Erythroblast (primary cell): ENCODE results near the gene LRP3.
"Not testable (repeated sequence)": the region's sequence is repeated elsewhere in the genome, so short reads cannot be mapped to it uniquely, and the experiment has no call there.

Source experiments
- DNase-seq, 2 experiments: peaks; one replicate each; lab custom pipeline; 2025; lab: John Stamatoyannopoulos, UW
- GATA1 ChIP-seq: IDR thresholded peaks from 2 replicates; pipeline ENCODE4 v1.6.1; 2011; ENCODE audit warnings: low read depth, mild to moderate bottlenecking, control low read depth, low read length, moderate library complexity
- POLR2A ChIP-seq: IDR thresholded peaks from 2 replicates; pipeline ENCODE4 v1.6.1; 2011; ENCODE audit warnings: mild to moderate bottlenecking, low read length

Gene LRP3

GRCh38 chr19:33211794-33212435 is 17.8 kb downstream of the LRP3 start:
- TF ChIP-seq POLR2A, result no peak
- TF ChIP-seq GATA1, result no peak
- no peak for DNase-seq

GRCh38 chr19:33212436-33213172 is 18.5 kb downstream of the LRP3 start:
- DNase-seq, result no peak
- TF ChIP-seq GATA1 (no peak), POLR2A (no peak)

DNA sequence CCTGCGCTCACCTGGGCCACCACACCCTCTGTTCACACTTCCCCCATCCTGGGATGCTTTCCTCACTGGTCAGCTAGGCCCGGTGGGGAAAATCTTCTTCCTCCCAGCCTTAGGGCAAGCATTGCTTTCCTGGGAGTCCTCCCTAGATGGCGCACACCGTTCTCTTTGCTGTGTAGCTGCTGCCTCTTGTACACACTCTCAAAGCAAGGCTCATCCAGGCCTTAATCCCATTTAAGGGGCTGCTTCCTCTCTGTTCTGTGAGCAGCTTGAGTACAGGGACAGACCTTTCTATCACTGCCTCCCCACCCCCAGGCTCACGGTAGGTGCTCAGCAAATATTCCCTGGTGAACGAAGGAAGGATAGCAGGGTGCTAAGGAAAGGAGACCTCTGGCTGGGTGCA is 20.5 kb downstream of the LRP3 start:
- TF ChIP-seq POLR2A (no peak), GATA1 (no peak)
- DNase-seq, result no peak

- DNase-seq, result no peak
- TF ChIP-seq GATA1 (no peak), POLR2A (no peak)
Measured at GRCh38 chr19:33215438-33216197, 21.5 kb downstream of the LRP3 start.

DNA sequence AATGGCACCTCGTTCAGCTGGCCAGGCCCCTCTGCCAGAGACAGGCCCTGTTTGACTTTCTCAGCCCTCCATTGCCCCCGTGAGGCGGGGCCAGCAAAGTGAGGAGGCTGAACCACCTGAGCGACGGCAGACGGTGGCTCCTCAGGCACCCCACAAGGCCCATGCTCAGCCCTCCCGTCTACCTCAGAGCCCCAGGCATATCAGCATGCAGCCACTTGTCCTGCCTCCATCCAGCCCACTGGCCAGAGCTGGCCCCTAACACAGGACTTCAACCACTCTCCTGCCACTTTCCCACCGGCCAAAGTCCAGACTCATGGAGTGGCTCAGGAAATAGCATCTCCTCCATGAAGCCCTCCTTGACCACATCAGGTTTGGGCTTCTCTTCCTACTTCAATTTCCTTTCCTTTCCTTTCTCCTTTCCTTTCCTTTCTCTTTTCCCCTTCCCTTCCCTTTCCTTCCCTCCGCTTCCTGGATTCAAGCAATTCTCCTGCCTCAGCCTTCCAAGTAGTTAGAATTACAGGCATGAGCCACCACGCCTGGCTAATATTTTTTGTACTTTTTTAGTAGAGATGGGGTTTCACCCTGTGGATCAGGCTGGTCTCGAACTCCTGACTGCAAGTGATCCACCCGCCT is 22.2 kb downstream of the LRP3 start:
- DNase-seq, result no peak
- no peak for TF ChIP-seq GATA1

- TF ChIP-seq POLR2A (no peak), GATA1 (no peak)
- no peak for DNase-seq
Measured at GRCh38 chr19:33217881-33218280, 23.8 kb downstream of the LRP3 start.

- TF ChIP-seq GATA1 (no peak), POLR2A (no peak)
- no peak for DNase-seq
Measured at GRCh38 chr19:33219261-33219815, 25.2 kb downstream of the LRP3 start.

DNA sequence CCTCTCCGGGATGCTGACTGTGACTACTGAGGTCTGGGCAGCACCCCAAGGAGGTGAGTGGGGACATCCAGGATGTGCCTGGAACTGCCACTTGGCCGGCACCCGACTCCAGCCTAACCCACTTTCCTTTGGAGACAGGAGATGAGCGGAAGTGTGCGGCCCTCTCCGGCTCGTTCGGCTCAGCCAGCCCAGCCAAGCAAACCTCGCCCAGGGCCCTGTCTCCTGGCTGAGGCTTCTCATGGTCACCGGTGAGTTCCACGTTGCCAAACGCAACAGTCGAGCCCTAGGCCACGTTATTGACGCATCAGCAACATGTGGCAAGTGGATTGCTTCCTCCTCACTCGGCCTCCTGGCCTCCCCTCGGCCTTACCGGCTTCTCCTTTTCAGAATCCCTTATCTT is 26.0 kb downstream of the LRP3 start:
- no peak for DNase-seq
- TF ChIP-seq POLR2A, result no peak
- TF ChIP-seq GATA1, result no peak

GRCh38 chr19:33220735-33221134 is 26.6 kb downstream of the LRP3 start:
- TF ChIP-seq GATA1, result no peak
- TF ChIP-seq POLR2A, result no peak
- DNase-seq, result no peak

GRCh38 chr19:33221638-33222037 is 27.5 kb downstream of the LRP3 start:
- no peak for DNase-seq
- TF ChIP-seq POLR2A, result no peak
- no peak for TF ChIP-seq GATA1

DNA sequence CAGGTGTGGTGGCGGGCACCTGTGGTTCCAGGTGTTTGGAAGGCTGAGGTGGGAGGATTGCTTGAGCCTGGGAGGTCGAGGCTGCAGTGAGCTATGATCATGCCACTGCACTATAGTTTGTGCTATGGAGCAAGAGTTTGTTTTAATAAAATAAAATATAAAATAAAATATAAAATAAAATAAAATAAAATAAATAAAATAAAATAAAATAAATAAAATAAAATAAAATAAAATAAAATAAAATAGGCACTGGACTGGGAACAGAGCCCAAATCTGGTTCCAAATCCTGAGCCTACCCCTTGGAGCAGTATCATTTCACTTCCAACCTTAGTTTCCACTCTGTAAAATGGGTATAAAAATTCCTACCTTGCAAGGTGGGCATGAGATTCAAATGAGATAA is 28.1 kb downstream of the LRP3 start:
- not testable (repeated sequence) for DNase-seq

DNA sequence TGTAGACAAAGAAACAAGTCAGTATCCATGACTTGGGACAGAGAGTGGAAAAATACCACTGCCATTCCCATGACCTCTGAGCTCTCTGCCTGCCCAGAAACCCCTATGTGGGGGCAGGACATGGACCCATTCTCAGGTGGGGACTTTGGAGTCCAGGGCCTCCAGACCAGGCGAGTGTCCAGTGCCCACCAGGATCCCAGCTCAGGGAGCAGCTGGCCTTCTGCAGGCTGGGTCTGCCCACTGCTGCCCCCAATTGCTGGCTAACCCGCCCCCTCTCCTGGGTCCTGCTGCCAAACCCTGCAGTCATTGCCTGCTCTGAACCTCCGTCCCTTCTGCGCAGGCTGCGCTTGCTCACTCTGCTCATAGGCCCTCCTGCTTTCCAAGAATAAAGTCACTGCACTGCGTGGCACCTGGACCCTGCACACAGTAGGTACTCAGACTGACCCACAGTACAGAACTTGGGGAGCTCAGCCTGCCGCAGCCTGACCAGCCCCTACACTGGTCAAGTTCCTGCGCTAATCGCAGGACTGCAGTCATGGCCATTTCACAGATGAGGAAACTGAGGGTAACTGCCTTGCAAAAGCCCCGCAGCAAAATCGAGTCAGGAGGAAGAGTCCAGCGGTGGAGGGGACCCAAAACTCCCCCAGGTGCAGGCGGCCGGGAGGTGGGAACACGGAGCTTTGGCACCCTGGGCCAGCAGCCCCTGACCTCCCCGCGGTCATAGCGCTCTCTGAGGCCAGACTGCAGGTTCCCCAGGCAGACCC is 30.7 kb downstream of the LRP3 start:
- TF ChIP-seq GATA1, result no peak
- no peak for DNase-seq

DNA sequence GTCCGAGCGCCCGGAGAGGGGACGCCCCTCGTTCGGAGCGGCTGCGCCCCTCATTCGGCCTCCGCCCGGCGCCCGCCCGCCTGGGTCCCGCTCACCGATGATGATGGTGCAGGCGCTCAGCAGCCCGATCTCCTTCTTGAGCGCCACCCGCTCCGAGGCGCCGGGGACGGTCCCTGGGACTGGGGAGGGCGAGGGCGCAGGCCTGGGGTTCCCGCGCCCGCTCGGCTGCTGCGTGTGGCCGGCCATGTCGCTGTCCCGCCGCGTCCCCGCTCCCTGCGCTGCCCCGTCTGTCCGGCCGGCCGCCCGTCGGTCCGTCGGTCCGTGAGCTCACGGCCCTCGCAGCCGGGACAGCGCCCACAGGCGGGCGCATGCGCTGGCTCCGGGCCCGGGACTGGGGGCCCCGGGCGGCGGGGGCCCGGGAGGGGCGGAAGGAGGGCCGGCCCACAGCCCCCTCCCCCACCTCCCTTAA is 31.4 kb downstream of the LRP3 start, which contains the start of gene SLC7A10:
Gene SLC7A10, minus strand, starts transcription at position 393 of the 469 bp plus-strand sequence. Its CDS starts 147 bp downstream, at position 246.
- DNase-seq, result no peak

More for the DNA sequence above, 31.4 kb downstream of the LRP3 start, which contains the start of gene SLC7A10:
- TF ChIP-seq POLR2A, result no peak
- no peak for TF ChIP-seq GATA1
